Amniotic epithelial cell (primary cell): ENCODE measurements around the gene IFIT1.
A peak's percentile ranks its signal among the peaks of the same experiment; 100 is the strongest.
"Not testable (repeated sequence)": the region's sequence is repeated elsewhere in the genome, so short reads cannot be mapped to it uniquely, and the experiment has no call there.

Experiments used
- DNase-seq: peaks from one replicate; pipeline ENCODE4 v3.0.0-alpha.2; 2010; ENCODE audit warnings: low read depth

IFIT1 gene

DNA sequence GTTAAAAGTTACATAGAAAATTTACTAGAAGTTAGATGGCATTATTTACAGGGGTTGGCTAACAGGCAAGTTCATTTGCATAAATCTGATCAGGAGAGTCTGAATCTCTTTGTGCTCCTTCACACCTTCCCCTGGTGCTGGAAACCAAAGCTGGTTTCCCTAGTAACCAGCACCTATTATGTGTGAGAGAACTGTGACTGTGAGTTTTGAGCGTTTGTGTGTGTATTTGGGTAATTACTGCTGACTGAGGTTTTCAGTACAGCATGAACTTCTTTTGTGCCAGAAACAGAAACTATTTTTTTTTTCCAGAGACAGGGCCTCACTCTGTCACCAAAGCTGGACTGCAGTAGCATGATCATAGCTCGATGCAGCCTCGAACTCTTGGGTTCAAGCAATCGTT is 24.9 kb upstream of the IFIT1 start:
- no peak for DNase-seq

DNA sequence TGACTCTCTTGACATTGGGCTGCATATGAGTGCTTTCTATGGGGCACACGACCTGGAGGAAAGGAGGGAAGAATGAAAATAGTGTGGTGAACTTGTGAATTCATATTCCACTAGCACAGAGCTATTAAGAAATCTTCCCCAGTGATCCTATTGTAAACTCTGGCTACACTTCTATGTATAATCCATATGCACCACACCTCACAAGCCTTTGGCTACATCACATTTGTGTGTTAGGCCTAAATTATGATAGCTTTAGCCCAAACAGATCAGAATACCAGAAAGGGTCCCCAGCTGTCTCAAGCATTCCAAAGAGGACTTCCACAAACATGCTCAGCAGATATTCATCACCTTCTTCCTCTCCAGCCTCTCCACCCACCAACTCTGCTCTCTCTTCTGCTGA is 24.3 kb upstream of the IFIT1 start:
- DNase-seq, result no peak

DNA sequence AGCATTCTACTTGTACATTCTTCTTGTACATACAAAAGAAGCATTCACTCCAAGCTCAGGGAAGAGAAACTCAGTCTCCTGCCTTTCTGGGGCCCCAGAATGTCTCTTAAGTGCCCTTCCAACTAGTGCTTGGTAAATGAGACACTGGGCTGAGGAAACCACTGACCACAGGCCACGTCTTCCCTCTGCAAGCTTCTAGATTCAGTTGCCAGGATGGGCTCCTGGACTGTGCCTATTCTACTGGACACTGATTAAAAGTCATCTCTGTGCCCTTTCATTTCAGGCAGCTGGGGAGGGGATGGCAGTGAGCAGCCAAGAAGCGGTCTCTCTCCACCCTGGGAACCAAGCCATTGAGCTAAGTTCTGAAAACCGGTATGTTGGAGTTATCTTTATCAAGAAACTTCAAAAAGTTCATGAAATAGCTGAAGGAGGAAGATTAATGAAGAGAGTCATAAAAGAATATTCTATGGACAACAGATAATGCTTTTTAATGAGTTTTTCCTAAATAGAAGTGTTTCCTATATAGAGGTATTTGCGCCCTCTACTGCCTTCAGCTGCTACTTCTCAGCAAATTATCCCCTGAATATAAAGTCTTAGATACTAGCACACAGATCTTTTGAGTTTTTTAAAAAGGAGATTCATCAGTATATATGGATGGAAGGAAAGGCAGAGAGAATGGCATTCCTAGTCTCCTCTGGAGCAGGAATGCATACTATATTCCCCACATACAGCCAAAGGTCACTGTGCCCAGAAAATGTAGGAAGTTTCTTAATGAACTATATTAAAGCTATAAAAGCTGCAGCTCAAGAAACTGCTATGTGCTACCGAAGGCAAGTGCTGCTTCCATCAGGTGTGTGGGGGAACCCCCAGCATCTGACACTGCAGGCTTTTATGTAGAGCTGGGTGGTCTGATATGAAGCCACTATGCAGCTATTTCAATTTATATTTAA is 23.0 kb upstream of the IFIT1 start:
- DNase-seq, result peak; percentile 64

DNA sequence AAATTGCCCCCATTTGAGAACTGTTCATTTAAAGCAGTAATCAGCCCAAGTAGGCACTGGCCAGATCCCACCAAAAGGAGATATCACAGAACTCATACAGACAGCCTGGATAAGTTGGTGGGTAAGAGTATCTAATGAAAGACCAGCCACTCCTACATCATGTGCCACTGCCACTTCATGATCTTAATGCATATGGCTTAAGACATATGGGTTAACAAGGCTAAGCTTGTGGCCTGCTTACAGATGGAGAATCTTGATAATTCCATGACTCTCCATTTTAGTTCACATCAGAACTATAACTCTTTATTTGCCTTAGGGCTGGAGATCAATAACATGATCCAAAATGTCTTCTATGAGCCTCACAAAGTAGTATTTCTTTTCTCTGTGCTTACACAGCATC is 21.3 kb upstream of the IFIT1 start:
- DNase-seq, result no peak

DNA sequence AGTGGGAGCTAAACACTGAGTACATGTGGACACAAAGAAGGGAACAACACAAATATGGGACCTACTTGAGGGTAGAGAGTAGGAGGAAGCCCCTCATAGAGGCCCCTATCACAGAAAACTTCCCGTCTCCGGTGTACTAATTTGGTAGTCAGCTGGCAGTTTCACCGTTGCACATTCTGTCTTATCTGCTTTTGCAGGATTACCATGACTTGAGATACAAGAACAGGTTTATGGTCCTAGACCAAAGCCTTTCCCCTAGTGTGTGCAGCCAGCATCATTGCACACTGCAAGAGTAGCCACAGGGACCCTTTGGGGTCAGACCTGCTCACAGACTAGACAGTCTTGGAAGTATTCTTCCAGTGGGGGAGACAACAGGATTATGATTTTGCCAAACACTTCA is 20.4 kb upstream of the IFIT1 start:
- no peak for DNase-seq

DNA sequence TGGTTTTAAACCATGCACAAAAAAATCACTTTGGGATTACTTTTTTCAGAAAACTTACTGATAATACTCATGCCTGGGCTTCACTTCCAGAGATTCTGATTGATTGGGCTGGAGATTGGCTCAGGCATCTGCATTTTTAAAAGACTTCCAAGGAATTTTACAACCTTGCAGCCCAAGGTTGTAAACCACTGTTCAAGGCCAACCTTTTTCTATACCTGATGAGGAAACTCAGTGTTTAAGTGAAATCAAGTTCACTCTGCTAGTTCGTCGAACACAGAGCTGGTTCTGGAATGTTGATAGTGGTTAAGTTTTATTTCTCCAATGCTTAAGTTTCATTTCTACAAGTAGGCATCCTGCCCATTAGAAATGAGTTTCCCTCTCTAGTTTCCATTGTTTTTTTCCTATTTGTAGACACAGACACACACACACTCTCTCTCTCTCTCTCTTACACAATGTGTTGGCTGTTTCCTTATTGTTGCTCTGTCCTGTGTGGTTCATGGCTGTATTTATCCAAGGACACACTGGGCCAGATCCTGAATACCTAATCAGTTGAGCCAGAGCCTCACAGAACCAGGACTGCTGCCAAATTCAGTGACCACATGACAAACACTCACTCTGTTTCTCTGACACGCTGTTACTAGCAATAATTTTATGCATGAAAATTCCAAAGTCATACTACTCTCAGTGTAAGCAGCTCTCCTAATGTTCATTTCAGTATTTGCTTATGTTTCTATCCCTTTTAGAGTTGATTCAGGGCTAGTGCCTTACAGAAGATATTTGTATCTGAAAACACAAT is 18.3 kb upstream of the IFIT1 start:
- peak; percentile 93 for DNase-seq

DNA sequence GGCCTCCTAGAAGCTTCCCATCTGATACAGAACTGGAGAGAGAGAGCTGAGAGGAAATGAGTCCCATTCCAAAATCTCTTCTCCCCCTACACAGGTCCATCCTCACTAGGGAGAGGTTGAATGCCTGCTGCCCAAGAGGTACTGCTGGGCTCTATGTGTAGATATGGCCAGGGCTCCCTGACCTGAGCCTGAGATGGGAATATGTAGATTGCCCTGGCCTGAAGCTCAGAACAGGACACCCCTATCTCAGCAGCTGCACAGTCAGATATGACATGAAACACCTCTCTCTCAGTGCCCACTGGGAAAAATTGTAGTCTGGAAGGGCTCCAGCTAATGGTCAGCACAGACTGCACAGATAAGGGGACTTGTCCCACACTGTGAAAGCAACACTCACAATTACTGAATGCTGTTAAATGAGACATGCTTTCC is 17.7 kb upstream of the IFIT1 start:
- no peak for DNase-seq

DNA sequence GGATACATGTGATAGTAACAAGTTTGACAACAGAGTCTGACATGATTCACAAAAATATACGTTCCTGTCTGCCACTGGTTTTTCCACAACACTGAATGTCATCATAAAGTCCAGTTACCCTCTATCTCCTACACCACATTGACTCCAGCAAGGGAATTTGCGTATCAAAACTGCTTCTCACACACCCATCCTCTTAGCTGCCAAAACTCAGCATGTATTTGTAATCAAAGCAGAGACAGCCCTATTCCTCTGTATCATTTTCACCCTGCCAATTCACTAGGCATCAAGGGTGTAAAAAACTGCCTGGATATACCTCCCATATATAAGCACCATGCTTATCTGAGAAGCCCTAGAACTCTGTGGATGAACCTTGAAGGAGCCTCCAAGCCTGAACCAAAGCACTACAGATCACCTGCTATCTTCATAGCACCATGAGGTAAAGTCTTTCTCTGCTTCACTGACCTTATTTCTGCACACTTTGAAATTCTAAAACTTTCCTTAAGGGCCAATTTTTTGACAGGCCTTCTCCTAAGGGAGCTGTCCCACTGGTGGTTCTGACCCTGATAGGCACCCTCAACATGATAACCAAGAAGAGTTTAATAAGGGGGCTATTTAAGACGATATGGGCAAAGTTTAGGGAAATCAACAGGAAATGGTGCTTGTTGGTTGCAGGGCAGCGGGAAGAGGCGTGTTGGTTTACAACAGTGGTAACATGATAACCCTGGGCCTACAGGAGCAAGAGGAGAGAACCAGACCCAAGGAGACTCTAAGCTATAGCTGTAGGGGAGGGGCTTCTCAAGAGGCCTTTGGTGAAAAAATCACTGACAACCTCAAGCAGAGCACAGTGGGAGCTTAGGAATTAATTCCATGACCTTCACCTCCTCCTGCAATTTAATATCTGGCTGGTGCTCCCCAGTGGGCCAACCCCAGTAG is 14.5 kb upstream of the IFIT1 start, which contains the start of gene IFIT1B:
IFIT1B (plus strand) TSS at position 352 of the 933 bp plus-strand sequence; CDS start at position 432, 80 bp downstream.
- DNase-seq, result no peak

DNA sequence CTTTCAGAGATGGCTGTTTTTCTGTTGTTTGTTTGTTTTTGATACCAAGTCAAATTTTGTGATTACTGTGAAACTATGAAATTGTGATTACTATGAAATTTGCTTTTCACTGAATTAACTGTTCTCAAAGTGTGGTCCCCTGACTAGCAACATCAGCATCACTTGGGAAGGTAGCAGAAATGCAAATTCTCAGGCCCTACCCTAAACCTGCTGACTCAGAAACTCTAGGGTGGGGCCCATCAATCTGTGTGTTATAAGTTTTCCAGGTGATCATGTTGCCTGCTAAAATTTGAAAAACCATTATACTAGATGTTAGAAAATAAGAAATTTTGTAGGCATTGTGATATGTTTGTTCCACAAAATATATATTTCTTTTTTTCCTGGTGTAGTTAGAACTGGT is 13.3 kb upstream of the IFIT1 start:
- DNase-seq, result no peak

DNA sequence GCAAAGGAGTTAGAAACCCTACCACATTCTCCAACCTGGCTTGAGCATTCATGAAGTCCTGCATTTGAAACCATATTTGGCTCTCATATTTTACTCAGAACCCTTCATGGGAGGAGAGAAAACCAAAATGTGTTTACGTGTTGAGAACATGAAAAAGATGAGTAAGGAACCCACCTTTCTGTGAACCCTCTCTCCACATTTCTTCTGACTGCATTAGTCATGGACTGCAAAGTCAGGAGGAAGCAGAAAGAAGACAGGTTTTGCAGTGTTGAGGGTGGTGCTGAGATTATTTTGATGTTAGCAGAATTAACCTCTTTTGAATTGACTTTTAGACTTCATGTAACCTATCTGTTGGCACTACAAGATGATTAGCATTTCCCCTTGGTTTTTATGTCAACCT is 9.7 kb upstream of the IFIT1 start:
- DNase-seq, result peak; percentile 16

DNA sequence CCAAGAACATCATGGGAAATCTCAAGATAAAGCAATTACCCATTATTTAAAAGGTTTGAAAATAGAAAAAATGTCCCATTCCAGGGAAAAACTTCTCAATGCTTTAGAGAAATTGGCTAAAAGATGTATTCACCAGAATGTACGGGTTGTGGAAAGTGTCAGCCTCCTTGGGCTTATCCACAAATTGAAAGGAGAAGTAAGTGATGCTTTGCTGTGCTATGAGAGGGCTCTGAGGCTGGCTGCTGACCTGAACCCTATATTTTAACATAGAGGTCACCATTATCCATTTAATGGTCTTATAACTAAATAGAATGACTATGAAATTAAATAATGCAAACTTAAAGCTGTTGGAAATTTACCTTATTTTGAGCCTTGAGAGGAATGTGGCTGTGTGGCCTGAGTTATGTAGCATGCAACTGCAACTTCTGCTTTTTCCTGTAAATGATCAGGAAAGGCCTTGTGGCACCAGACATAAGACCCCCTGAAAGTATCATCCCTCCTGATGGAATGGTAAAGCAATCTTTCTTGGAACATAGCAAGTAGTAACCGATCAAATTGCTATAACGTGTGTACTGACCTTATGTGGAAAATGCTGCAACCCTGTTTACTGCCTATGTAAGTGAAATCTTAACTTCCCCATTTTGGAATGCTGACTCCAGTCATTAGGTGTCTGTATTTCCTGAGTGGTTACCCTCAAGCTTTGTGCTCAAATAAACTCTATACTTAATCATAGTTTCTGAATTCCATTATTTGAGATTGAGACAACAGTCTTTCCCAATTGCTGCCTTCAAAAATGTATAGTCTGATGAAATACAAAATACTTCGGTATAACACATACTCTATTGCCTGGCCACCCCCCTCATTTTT is 7.7 kb upstream of the IFIT1 start:
- DNase-seq, result peak; percentile 68

DNA sequence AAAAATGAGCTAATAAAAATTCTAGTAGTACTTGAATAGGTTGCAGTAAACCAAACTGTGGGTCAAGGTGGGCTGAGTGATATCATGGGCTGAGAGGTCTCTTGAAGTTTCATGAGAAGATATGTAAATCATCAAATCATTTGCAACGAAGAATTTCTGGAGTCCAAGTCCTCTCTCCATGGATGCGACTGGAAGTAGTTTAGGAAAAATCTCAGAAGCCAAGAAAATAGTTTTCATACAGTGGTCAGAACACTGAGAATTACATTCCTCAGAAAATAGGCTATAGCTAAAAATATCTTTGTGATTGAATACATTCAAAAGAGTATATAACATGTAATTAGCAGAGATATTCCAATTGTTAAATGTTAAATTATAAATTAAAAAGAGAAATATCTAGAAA is 3.6 kb upstream of the IFIT1 start:
- no peak for DNase-seq

DNA sequence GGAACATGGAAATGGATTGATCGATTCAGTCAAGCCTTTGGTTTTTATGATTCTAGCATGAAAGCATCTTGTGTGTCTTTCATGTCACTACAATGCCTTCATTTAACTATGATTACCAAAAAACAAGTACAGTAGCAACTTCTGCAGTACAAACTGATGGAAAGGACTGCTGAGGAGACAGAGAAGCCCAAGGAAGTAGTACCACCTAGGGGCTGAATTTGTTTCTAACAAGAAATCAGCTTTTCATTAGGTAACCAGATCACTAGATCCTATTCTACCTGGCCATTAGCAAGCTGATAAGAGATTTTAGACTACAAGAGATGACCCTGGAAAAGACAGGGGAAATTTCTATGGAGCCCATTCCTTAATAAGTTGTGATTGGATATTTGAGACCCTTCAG is 3.2 kb upstream of the IFIT1 start:
- DNase-seq, result peak; percentile 45

DNA sequence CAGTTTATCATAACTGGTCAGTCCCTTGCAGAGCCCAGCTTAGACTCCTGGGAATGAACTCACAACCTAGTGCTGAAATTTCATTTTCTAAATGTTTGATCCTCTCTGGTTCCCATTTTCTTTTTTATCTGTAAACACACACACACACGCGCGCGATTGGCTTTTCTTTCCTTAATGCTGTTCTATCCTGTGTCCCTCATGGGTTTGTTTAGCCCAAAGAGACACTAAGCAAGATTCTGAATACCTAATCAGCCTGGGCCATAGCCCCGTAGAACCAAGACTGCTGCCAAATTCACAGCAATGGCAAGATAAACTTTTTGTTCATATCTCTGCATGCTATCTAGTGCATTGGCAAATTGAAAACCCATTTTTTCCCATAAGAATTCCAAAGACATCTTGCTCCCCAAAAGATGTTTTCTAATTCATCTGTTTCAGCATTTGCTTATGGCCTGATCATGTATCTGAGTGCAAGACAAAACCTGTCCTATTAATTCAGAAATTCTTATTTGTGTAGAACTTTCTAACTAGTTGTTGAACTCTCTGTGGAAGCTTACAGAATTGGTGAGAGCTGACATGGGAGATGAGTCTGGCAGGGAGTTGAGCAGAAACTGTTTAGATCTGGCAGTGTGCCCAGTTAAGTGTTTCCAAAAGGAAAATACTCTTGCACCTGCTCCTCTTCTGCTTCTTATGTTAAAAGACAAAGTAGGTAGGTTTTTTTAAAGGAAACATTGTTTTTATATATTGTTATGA is 1.8 kb upstream of the IFIT1 start:
- no peak for DNase-seq

DNA sequence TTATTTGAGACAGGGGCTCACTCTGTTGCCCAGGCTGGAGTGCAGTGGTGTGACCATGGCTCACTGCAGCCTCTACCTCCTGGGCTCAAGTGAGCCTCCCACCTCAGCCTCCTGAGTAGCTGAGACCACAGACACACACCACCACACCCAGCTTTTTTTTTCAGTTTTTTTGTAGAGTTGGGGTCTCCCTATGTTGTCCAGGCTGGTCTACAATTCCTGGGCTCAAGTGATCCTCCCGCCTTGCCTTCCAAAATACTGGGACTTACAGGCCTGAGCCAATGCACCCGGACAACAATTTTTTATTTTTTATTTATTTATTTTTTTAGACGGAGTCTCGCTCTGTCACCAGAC is 1.2 kb upstream of the IFIT1 start:
- DNase-seq, result not testable (repeated sequence)

DNA sequence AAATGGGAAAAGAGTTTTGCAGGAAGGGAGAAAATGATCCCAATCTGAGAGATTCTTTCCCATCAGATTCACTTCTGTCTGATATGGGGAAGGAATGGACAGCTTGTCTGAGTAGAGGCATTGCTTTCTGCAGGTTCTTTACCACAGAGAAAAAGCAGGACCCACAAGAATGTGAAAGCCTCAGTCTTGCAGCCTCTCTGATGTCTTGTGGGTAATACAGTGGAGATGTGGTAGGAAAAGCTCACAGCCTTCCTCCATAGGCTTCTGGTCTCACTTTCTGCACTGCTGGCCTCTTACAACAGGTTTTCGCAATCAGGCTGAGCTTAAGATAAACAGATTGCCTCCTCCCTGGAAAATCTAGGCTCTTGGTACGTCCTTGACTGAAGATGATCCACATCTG is 551 bp downstream of the IFIT1 start:
- DNase-seq, result peak; percentile 100

DNA sequence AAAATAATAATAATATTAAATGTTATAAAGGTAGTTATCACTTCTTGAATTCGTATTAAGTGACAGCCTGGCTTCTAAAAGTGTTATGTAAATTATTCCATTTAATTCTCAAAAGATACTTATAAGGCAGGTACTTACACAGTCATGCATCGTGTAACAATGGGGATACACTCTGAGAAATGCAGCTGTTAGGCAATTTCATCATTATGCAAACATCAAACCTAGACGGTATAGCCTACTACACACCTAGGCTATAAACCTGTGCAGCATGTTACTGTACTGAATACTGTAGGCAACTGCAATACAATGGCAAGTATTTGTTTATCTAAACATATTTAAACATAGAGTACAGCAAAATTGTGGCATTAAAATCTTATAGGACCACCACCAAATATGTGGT is 1.5 kb downstream of the IFIT1 start:
- peak; percentile 30 for DNase-seq

DNA sequence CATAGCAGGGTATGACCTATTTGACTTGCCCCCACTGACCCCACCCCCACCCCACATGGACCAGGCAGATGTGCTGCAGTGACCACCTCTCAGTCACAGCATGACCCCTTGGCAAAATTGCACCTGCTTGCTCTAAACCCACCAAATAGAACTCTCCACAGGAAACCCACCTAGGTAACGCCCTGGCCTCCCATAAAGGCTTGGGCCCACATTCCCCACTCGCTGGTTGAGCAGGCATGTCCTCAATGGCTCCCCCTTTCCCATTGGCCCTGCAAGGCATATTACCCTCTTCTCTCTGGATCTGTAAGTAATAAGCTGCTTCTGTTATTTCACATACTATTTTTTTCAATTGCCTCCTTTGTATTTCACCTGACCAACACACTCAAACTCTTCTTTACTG is 2.7 kb downstream of the IFIT1 start:
- no peak for DNase-seq

DNA sequence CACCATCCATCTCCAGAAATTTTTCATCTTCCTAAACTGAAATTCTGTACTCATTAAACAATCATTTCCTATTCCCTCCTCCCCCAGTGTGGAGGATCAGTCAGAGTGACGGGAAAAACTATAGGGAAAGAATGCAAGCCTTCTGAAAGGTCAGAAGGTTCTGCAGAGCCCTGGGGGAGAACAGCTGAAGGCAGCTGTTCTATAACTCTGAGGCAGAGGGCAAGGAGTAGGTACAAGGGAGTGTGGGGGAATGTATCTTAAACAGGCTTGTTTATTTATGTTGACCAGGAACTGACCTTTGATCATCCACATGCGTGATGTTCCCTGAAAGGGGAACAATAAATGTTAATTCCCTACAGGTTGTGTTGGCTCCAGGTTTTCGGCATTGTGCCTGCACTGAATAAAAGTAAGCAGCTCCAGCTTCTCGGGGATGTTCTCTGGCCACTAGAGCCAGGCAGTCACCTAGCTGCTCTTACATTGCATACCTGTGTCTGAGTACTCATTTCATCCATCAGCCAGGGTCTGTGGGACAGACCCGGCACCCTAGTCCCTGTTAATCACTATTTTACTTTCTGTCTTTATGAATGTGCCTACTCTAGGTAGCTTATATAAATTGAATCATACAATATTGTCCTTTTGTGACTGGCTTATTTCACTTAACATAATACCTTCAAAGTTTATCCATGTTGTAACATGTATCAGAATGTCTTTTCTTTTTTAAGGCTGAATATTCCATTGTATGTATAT is 5.8 kb downstream of the IFIT1 start:
- DNase-seq, result peak; percentile 36

DNA sequence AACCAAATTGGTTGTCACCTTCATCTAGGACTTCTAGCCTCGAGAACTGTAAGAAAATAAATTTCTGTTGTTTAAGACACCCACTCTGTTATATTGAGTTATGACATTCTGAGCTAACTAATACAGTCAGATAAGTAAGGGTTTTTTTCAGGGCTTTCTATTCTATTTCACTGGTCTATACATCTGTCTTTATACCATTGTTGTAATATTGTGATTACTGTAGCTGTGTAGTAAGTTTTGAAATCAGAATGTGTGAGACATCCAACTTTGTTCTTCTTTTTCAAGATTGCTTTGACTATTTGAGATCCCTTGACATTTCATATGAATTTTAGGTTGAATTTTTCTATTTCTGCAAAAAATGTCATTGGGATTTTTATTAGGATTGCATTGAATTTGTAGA is 7.5 kb downstream of the IFIT1 start:
- no peak for DNase-seq
